HCT116 (cell line): ENCODE measurements around the gene KSR1. TPM values are rescaled to one million over a fixed set of nuclear protein-coding genes. Genes with fewer than 3 reads are reported as not detected.
A peak's percentile ranks its signal among the peaks of the same experiment; 100 is the strongest.

Source experiments
- ATAC-seq: fragments of 200-7000 bp; cut with Tn5 transposase; 2 replicates; pipeline ENCODE4 v1.9.1; 2020; ENCODE audit warnings: mild to moderate bottlenecking, moderate library complexity
- BruUV-seq: library from RNA; stranded (reverse); fragments of 400-500 nt; replicated peaks from 2 replicates; lab custom pipeline; 2021; lab: Mats Ljungman, UMichigan
- CTCF ChIA-PET: fragments of 300-600 bp; sonication (Branson Sonifier 250); formaldehyde crosslinking; loops from one replicate; lab custom pipeline; 2021; ENCODE audit warnings: antibody characterized with exemption; lab: Charles Lee
- POLR2A ChIA-PET: fragments of 300-600, 350-600 bp; sonication (Branson Sonifier 250); formaldehyde crosslinking; loops from one replicate; lab custom pipeline; 2021; ENCODE audit warnings: antibody characterized with exemption; lab: Charles Lee
- RAD21 ChIA-PET, 2 experiments: fragments of 300-600 bp; sonication (Branson Sonifier 250); formaldehyde crosslinking; loops; one replicate each; lab custom pipeline; 2023; ENCODE audit warnings: low total read pairs in 2 of 2; ENCODE audit not compliant: uncharacterized antibody in 2 of 2, unreplicated experiment in 2 of 2, low non-redundant PET in 1 of 2; lab: Charles Lee
- DNase-seq: peaks from one replicate; pipeline ENCODE4 v3.0.0-alpha.2; 2010; ENCODE audit warnings: low read depth, low spot score
- H2AFZ ChIP-seq: fragments of 200-600 bp; shearing (Covaris generic), sonication (generic); 2 replicates; pipeline ENCODE4 v1.6.1; 2017; ENCODE audit warnings: low read depth, mixed run types, mixed read lengths, antibody characterized with exemption, low read length; ENCODE audit not compliant: poor library complexity, severe bottlenecking
- H3K27ac ChIP-seq: 2 replicates; pipeline ENCODE4 v1.5.1; 2012; ENCODE audit warnings: low read depth, low read length
- H3K27me3 ChIP-seq: fragments of 200-600 bp; sonication (generic); 2 replicates; pipeline ENCODE4 v1.6.1; 2016; ENCODE audit warnings: mixed run types, low read length, mixed read lengths; ENCODE audit not compliant: insufficient read depth
- H3K36me3 ChIP-seq, 2 experiments: fragments of 200-500 bp in 1 of 2; fragments of 200-600 bp in 1 of 2; sonication (Bioruptor generic) in 1 of 2; sonication (generic) in 1 of 2; 2 replicates each; pipeline versions ENCODE4 v1.5.1 to v1.6.1; 2014 to 2016; ENCODE audit warnings: low read length in 2 of 2, inconsistent platforms in 1 of 2, mixed read lengths in 1 of 2, mixed run types in 1 of 2; ENCODE audit not compliant: insufficient read depth in 2 of 2, control insufficient read depth in 1 of 2
- H3K4me1 ChIP-seq, 2 experiments: fragments of 200-600 bp in 1 of 2; sonication (generic) in 1 of 2; 2 replicates each; pipeline versions ENCODE4 v1.5.1 to v1.6.1; 2012 to 2017; ENCODE audit warnings: low read length in 2 of 2, inconsistent platforms in 1 of 2, mild to moderate bottlenecking in 1 of 2, mixed read lengths in 1 of 2, mixed run types in 1 of 2, moderate library complexity in 1 of 2; ENCODE audit not compliant: insufficient read depth in 2 of 2, control insufficient read depth in 1 of 2
- H3K4me2 ChIP-seq: fragments of 200-600 bp; sonication (generic); 2 replicates; pipeline ENCODE4 v1.6.1; 2017; ENCODE audit warnings: mixed run types, low read length, mixed read lengths
- H3K4me3 ChIP-seq, 2 experiments: fragments of 200-600 bp in 1 of 2; sonication (generic) in 1 of 2; replicated peaks in 1 of 2; 2 replicates each; pipeline ENCODE4 v1.5.1; 2011 to 2016; ENCODE audit warnings: low read length in 2 of 2, control low read depth in 1 of 2, low read depth in 1 of 2, mild to moderate bottlenecking in 1 of 2, mixed read lengths in 1 of 2, mixed run types in 1 of 2
- H3K79me2 ChIP-seq: fragments of 200-600 bp; sonication (generic); 2 replicates; pipeline ENCODE4 v1.6.1; 2017; ENCODE audit warnings: mild to moderate bottlenecking, mixed run types, low read length, moderate library complexity, mixed read lengths; ENCODE audit not compliant: insufficient read depth
- H3K9ac ChIP-seq: fragments of 200-600 bp; sonication (generic); 2 replicates; pipeline ENCODE4 v1.6.1; 2016; ENCODE audit warnings: low read length, mixed read lengths
- H3K9me2 ChIP-seq: fragments of 200-600 bp; sonication (generic), shearing (Covaris generic); 2 replicates; pipeline ENCODE4 v1.6.1; 2017; ENCODE audit warnings: mixed run types, mild to moderate bottlenecking, moderate library complexity; ENCODE audit not compliant: insufficient read depth
- H3K9me3 ChIP-seq, 2 experiments: fragments of 200-500 bp in 1 of 2; fragments of 200-600 bp in 1 of 2; sonication (Bioruptor generic) in 1 of 2; sonication (generic) in 1 of 2; 2 replicates each; pipeline ENCODE4 v1.6.1; 2014 to 2017; ENCODE audit warnings: low read length in 2 of 2, mixed read lengths in 2 of 2, inconsistent platforms in 1 of 2, low read depth in 1 of 2, mild to moderate bottlenecking in 1 of 2, mixed run types in 1 of 2, moderate library complexity in 1 of 2; ENCODE audit not compliant: control insufficient read depth in 1 of 2, insufficient read depth in 1 of 2
- H4K20me1 ChIP-seq: fragments of 200-600 bp; sonication (generic), shearing (Covaris generic); 2 replicates; pipeline ENCODE4 v1.6.1; 2017; ENCODE audit warnings: mixed run types, mild to moderate bottlenecking, moderate library complexity; ENCODE audit not compliant: insufficient read depth
- CEBPB ChIP-seq: IDR thresholded peaks from 2 replicates; pipeline ENCODE4 v1.6.1; 2012; ENCODE audit warnings: low read depth
- EGR1 ChIP-seq: IDR thresholded peaks from 2 replicates; pipeline ENCODE4 v1.6.1; 2012; ENCODE audit warnings: low read depth
- ELF1 ChIP-seq: IDR thresholded peaks from 2 replicates; pipeline ENCODE4 v1.6.1; 2012; ENCODE audit warnings: low read depth, borderline replicate concordance
- EZH2 ChIP-seq: fragments of 200-600 bp; sonication (generic); IDR thresholded peaks from 2 replicates; pipeline ENCODE4 v1.6.1; 2017; ENCODE audit warnings: antibody characterized with exemption, mixed run types
- FOSL1 ChIP-seq: IDR thresholded peaks from 2 replicates; pipeline ENCODE4 v1.6.1; 2012; ENCODE audit warnings: low read depth
- SRF ChIP-seq: IDR thresholded peaks from 2 replicates; pipeline ENCODE4 v1.6.1; 2012; ENCODE audit warnings: low read depth
- YY1 ChIP-seq: IDR thresholded peaks from 2 replicates; pipeline ENCODE4 v1.6.1; 2011; ENCODE audit warnings: low read length, low read depth, moderate library complexity, mild to moderate bottlenecking; ENCODE audit not compliant: insufficient replicate concordance; ENCODE audit errors: extremely low read depth
- intact Hi-C: fragments of 100-400 bp; cut with micrococcal nuclease; formaldehyde crosslinking; loops from 2 replicates; pipeline ENCODE4 v1.10.0; 2022
- total RNA-seq: library from RNA; stranded (reverse); gene quantifications from one replicate; pipeline ENCODE4 v1.2.1, GENCODE V29; 2021; ENCODE audit not compliant: unreplicated experiment
- TF ChIP-seq, protein P1 (sequence below), 3 experiments: fragments of 200-600 bp in 1 of 3; sonication (generic) in 1 of 3; IDR thresholded peaks in 2 of 3; conservative IDR thresholded peaks in 1 of 3; 2 replicates each; pipeline ENCODE4 v1.5.1; 2012 to 2017; ENCODE audit warnings: low read depth in 2 of 3, low read length in 2 of 3, antibody characterized with exemption in 1 of 3, borderline replicate concordance in 1 of 3, control low read depth in 1 of 3, mild to moderate bottlenecking in 1 of 3, mixed read lengths in 1 of 3, mixed run types in 1 of 3, moderate library complexity in 1 of 3; ENCODE audit not compliant: insufficient read depth in 1 of 3
- TF ChIP-seq, protein P2 (sequence below): IDR thresholded peaks from 2 replicates; pipeline ENCODE4 v1.6.1; 2012

KSR1 gene
- total RNA-seq, 1 experiment from 2014 or later = 16.5 TPM

DNA sequence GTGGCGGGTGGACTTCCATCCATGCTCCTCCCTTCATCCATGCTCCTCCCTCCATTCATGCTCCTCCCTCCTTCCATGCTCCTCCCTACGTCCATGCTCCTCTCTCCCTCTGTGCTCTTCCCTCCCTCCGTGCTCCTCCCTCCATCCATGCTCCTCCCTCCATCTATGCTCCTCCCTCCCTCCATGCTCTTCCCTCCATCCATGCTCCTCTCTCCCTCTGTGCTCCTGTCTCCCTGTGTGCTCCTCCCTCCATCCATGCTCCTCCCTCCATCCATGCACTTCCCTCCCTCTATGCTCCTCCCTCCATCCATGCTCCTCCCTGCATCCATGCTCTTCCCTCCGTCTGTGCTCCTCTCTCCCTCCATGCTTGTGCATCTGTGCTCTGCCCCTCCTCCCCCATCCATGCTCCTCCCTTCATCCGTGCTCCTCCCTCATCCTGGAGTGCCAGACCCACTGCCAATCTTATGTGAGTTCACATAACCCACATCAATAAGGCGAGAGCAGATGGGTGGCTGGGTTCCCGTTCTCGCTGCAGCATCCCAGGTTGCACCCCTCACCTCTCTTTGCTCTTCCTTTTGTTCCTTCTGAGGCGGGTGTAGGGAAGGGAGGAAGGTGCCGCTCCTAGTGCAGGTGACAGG is 22.8 kb downstream of the KSR1 start:
- POLR2A ChIA-PET = no interaction called here
- Histone ChIP-seq H3K36me3 (no peaks in the 10 kb centered on the region), H3K79me2 (no peaks in the 10 kb centered on the region), H3K4me3 (no peak overlapping the region), H3K27me3 (no peaks in the 10 kb centered on the region), H3K9me3 (no peaks in the 10 kb centered on the region), H3K9me2 (no peaks in the 10 kb centered on the region), H4K20me1 (no peaks in the 10 kb centered on the region), H3K4me1 (peaks cover 1 to 12% of the 10 kb centered on the region in 2 experiments), H2AFZ (no peak overlapping the region), H3K4me2 (no peak overlapping the region), H3K9ac (no peak overlapping the region), H3K27ac (no peak overlapping the region)
- intact Hi-C loops = no loop called here
- peak; percentile 70 for ATAC-seq
- RAD21 ChIA-PET = no interaction called here
- BruUV-seq = no TSS peak
- DNase-seq = no peak
- CTCF ChIA-PET = no interaction called here
- TF ChIP-seq EZH2 (no peak), FOSL1 (no peak), CEBPB (no peak), YY1 (no peak), ELF1 (no peak), EGR1 (no peak), SRF (no peak)
- TF ChIP-seq, protein P1, sequence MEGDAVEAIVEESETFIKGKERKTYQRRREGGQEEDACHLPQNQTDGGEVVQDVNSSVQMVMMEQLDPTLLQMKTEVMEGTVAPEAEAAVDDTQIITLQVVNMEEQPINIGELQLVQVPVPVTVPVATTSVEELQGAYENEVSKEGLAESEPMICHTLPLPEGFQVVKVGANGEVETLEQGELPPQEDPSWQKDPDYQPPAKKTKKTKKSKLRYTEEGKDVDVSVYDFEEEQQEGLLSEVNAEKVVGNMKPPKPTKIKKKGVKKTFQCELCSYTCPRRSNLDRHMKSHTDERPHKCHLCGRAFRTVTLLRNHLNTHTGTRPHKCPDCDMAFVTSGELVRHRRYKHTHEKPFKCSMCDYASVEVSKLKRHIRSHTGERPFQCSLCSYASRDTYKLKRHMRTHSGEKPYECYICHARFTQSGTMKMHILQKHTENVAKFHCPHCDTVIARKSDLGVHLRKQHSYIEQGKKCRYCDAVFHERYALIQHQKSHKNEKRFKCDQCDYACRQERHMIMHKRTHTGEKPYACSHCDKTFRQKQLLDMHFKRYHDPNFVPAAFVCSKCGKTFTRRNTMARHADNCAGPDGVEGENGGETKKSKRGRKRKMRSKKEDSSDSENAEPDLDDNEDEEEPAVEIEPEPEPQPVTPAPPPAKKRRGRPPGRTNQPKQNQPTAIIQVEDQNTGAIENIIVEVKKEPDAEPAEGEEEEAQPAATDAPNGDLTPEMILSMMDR (IDR thresholded peaks at IDR 0.05 in 2 of 3, conservative IDR thresholded peaks at IDR 0.05 in 1 of 3; ENCODE audit: borderline replicate concordance in 1 of 3, insufficient read depth in 1 of 3, low read depth in 2 of 3, low read length in 2 of 3) = no peak
- TF ChIP-seq, protein P2, sequence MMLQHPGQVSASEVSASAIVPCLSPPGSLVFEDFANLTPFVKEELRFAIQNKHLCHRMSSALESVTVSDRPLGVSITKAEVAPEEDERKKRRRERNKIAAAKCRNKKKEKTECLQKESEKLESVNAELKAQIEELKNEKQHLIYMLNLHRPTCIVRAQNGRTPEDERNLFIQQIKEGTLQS = no peak
